ENCODE measurements around the gene MACROD2. TPM values are rescaled to one million over a fixed set of nuclear protein-coding genes. Genes with fewer than 3 reads are reported as not detected.

Gene MACROD2
- total RNA-seq, 4 donors from 2014 or later = 10.0 to 24.0 (median 17.0) TPM

DNA sequence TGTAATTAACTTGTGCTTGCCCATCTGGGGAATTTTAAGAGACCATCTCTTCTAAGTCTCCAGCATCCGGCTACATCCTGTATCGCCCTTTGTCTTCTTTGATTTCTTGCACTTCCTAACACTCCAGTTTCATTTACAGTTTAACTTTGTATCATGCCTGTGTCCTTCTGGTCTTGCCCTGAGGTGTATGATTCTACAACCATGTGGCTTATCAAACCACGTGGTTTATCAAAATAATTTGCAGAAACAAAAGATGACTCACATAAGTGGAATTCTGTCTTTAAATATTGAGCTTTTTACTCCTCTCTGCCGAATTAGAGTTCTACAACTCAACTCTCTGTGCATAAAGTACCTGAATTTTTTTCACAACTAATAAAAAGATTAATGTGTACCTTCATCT is 1997.2 kb downstream of the MACROD2 start:
- WGBS, 2 donors = 61 to 72% methylated on average over 4 of the region's 4 CpGs
- TF ChIP-seq, protein P1, sequence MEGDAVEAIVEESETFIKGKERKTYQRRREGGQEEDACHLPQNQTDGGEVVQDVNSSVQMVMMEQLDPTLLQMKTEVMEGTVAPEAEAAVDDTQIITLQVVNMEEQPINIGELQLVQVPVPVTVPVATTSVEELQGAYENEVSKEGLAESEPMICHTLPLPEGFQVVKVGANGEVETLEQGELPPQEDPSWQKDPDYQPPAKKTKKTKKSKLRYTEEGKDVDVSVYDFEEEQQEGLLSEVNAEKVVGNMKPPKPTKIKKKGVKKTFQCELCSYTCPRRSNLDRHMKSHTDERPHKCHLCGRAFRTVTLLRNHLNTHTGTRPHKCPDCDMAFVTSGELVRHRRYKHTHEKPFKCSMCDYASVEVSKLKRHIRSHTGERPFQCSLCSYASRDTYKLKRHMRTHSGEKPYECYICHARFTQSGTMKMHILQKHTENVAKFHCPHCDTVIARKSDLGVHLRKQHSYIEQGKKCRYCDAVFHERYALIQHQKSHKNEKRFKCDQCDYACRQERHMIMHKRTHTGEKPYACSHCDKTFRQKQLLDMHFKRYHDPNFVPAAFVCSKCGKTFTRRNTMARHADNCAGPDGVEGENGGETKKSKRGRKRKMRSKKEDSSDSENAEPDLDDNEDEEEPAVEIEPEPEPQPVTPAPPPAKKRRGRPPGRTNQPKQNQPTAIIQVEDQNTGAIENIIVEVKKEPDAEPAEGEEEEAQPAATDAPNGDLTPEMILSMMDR (IDR thresholded peaks at IDR 0.05) = no peak
- TF ChIP-seq POLR2A (IDR thresholded peaks at IDR 0.05) = no peak
- no peak overlapping the region for H3K4me3 ChIP-seq (ENCODE audit: low read depth, poor library complexity, severe bottlenecking)
- intact Hi-C loops (cut with DNase I; ENCODE audit: low total_unique reads) = no loop called here
- no peak for DNase-seq (ENCODE audit: low spot score in 2 of 2)

DNA sequence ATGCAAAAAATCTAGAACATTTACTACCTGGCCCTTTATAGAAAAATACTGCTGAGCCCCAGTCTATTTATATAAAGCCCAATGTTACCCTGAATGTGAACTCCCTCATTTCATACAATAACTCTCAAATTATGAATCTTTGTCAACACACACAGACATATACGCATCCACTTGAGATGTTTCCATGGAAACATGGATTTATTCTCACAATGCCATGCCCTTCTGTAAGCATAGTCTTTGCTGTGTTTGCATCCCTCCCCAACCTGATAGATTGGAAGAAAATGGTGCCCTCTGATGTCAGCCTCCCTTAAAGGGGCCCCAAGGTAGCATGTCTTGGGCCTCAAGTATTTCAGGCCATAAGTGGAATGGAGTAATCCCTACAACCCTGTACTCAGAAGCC is 2004.8 kb downstream of the MACROD2 start:
- intact Hi-C loops (cut with DNase I; ENCODE audit: low total_unique reads) = no loop called here
- DNase-seq (ENCODE audit: low spot score in 2 of 2) = no peak
- no peak for TF ChIP-seq POLR2A (IDR thresholded peaks at IDR 0.05)
- TF ChIP-seq, protein P1 (IDR thresholded peaks at IDR 0.05) = no peak
- WGBS, 2 donors = 46 to 100% methylated on average over 1 of the region's 1 CpG
- H3K4me3 ChIP-seq (ENCODE audit: low read depth, poor library complexity, severe bottlenecking) = no peak overlapping the region

DNA sequence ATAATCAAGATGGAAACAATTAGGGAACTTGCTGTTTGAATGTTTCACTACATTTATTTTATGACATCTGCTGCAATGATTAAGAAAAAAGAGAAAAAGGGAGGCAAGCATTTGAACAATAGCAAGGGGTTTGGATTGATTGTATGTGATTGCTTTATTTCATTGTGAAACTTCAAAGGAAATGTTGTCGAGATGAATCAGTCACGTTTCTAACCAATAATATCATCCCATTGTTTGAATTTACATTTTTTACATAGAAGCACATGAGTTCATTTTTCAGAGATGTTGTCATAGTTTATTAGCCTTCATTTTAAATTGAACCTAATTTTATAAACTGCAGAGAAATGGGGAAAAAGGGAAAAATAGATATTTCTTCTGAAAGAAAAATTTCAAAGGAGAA is 2006.0 kb downstream of the MACROD2 start:
- 52 to 63% methylated on average over 2 of the region's 2 CpGs for WGBS, 2 donors
- TF ChIP-seq, protein P1 (IDR thresholded peaks at IDR 0.05) = no peak
- no peak for TF ChIP-seq POLR2A (IDR thresholded peaks at IDR 0.05)
- intact Hi-C loops (cut with DNase I; ENCODE audit: low total_unique reads) = no loop called here
- no peak overlapping the region for H3K4me3 ChIP-seq (ENCODE audit: low read depth, poor library complexity, severe bottlenecking)
- DNase-seq (ENCODE audit: low spot score in 2 of 2) = no peak

DNA sequence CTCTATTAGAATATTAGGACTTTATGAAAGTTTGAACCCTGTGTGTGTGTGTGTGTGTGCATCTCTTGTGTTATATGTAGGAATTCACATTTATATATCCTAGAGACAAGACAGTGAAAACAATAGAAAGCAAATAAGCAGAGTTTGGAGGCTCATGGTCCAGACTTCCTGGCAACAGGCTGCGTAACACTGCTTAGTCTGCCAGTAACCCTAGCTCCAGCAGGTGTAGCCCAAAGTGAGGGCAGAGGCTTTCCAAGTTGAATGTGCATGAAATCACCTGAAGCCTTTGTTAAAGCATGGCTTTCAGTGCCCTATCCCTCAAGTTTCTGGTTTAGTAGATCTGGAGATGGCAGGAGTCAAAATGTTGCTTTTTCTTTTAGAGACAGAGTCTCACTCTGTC is 2008.0 kb downstream of the MACROD2 start:
- WGBS, 2 donors = 90 to 100% methylated on average over 1 of the region's 1 CpG
- DNase-seq (ENCODE audit: low spot score in 2 of 2) = no peak
- no peak overlapping the region for H3K4me3 ChIP-seq (ENCODE audit: low read depth, poor library complexity, severe bottlenecking)
- intact Hi-C loops (cut with DNase I; ENCODE audit: low total_unique reads) = no loop called here
- TF ChIP-seq, protein P1 (IDR thresholded peaks at IDR 0.05) = no peak
- TF ChIP-seq POLR2A (IDR thresholded peaks at IDR 0.05) = no peak

DNA sequence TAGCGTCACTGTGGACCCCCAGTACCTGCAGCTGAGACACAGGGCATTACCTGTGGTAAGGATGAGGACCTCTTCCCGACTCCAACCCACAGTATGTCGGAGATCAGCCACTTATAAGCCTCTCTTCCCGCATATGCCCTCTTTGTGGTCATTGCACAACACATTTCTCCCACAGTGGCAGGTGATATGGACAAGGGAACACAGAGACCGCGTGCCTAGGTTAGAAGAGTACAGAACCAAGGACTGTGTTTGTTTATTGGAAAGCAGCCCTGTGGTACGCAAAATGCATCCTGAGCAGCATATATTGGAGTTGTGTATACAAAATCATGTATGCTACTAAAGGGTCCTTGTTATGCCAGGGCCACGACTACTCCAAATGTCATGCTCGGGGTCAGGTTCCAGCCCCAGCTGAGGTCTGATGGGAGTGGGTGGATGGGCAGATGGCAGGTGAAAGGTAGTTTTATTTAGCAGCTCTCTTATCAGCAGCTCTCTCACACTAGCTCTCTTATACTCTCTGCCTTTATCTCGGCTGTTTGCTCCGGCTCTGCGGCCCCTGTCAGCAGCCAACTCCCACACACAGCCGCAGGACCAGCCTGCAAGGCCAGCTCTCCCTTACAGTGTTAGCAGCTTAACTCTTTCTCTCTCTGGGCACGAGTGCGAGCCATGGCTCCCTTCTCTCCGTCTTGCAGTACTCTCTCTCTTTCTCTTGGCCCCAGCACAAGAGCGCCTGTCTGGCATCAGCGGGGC is 2009.0 kb downstream of the MACROD2 start:
- no peak overlapping the region for H3K4me3 ChIP-seq (ENCODE audit: low read depth, poor library complexity, severe bottlenecking)
- no peak for TF ChIP-seq POLR2A (IDR thresholded peaks at IDR 0.05)
- TF ChIP-seq, protein P1 (IDR thresholded peaks at IDR 0.05) = no peak
- no peak for DNase-seq (ENCODE audit: low spot score in 2 of 2)
- intact Hi-C loops (cut with DNase I; ENCODE audit: low total_unique reads) = no loop called here
- 91 to 93% methylated on average over 18 of the region's 18 CpGs for WGBS, 2 donors
